GM19035 (cell line): ENCODE measurements around the gene FAM193A.
"Not testable (repeated sequence)": the region's sequence is repeated elsewhere in the genome, so short reads cannot be mapped to it uniquely, and the experiment has no call there.

Source experiments
- ATAC-seq: cut with Tn5 transposase; IDR thresholded peaks from one replicate; pipeline ENCODE4 v1.9.1; 2021; ENCODE audit not compliant: unreplicated experiment

Gene FAM193A

GRCh38 chr4:2767046-2767704, 230.7 kb downstream of the FAM193A start:
- ATAC-seq, result no peak

- no peak for ATAC-seq
These were observed 231.2 kb downstream of the FAM193A start for GRCh38 chr4:2767705-2768074.

- no peak for ATAC-seq
These were observed 231.7 kb downstream of the FAM193A start for GRCh38 chr4:2768124-2768523.

- no peak for ATAC-seq
These were observed 232.5 kb downstream of the FAM193A start for GRCh38 chr4:2768921-2769336.

GRCh38 chr4:2771264-2771663, 234.8 kb downstream of the FAM193A start:
- ATAC-seq, result no peak

GRCh38 chr4:2780643-2781042, 244.2 kb downstream of the FAM193A start:
- not testable (repeated sequence) for ATAC-seq

- ATAC-seq, result no peak
These were observed 245.5 kb downstream of the FAM193A start for GRCh38 chr4:2781911-2782310.
